ENCODE measurements around the gene SLC35F5.
"Not testable (repeated sequence)": the region's sequence is repeated elsewhere in the genome, so short reads cannot be mapped to it uniquely, and the experiment has no call there.

SLC35F5 gene

DNA sequence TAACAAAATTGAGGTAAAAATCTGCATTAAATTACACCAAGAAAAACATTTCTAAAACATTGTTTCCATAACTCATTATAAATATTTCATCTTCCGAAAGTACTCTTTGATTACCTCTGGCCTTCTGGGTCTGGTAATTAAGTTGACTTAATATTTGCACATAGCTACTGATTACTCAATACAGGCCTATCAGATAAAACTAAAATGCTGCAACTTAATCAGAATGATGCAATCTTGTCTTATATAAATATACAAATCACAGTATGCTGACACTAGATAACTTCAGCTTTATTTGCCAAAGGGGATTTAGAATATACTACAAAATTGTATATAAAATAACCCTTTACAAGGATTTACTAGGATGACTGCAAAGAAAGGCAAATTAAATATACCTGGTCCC is 49.3 kb downstream of the SLC35F5 start:
- TF ChIP-seq CTCF (IDR thresholded peaks at IDR 0.05; ENCODE audit: borderline replicate concordance, insufficient read depth, low read depth, low read length), result no peak
- no peak overlapping the region for H3K4me3 ChIP-seq (ENCODE audit: low read depth, low read length)

GRCh38 chr2:113705982-113706523 is 50.4 kb downstream of the SLC35F5 start:
- no peak overlapping the region for H3K4me3 ChIP-seq (ENCODE audit: low read depth, low read length)
- TF ChIP-seq CTCF (IDR thresholded peaks at IDR 0.05; ENCODE audit: borderline replicate concordance, insufficient read depth, low read depth, low read length), result no peak

- not testable (repeated sequence) for H3K4me3 ChIP-seq (ENCODE audit: low read depth, low read length)
Observed at GRCh38 chr2:113704300-113704993, 52.0 kb downstream of the SLC35F5 start.

GRCh38 chr2:113703386-113704299 is 52.8 kb downstream of the SLC35F5 start:
- no peak overlapping the region for H3K4me3 ChIP-seq (ENCODE audit: low read depth, low read length)
- no peak for TF ChIP-seq CTCF (IDR thresholded peaks at IDR 0.05; ENCODE audit: borderline replicate concordance, insufficient read depth, low read depth, low read length)

GRCh38 chr2:113700186-113700841 is 56.1 kb downstream of the SLC35F5 start:
- H3K4me3 ChIP-seq (ENCODE audit: low read depth, low read length), result no peak overlapping the region
- peak; percentile 49; the same call in 1 of the 2 replicates for TF ChIP-seq CTCF (IDR thresholded peaks at IDR 0.05; ENCODE audit: borderline replicate concordance, insufficient read depth, low read depth, low read length)

- no peak overlapping the region for H3K4me3 ChIP-seq (ENCODE audit: low read depth, low read length)
- TF ChIP-seq CTCF (IDR thresholded peaks at IDR 0.05; ENCODE audit: borderline replicate concordance, insufficient read depth, low read depth, low read length), result no peak
Observed at GRCh38 chr2:113698892-113699447, 57.5 kb downstream of the SLC35F5 start.

DNA sequence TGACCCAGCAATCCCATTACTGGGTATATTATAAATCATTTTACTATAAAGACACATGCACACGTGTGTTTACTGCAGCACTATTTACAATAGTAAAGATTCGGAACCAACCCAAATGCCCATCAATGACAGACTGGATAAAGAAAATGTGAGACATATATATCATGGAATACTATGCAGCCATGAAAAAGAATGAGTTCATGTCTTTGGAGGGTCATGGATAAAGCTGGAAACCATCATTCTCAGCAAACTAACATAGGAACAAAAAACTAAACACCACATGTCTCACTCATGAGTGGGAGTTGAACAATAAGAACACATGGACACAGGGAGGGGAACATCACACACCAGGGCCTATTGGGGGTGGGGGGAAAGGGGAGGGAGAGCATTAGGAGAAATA is 58.2 kb downstream of the SLC35F5 start:
- not testable (repeated sequence) for H3K4me3 ChIP-seq (ENCODE audit: low read depth, low read length)

All from GM12875 (cell line).